Endometrium (tissue), 2 donors: ENCODE measurements around the gene KCP.

ENCODE experiments used
- FAIRE-seq: peaks from 2 replicates; lab custom pipeline; 2012; peaks lifted over from hg19 to GRCh38; lab: Jason Lieb, UNC
- donor health status: control.
- donor health status: control.

Gene KCP

GRCh38 chr7:128840326-128841170 is 70.0 kb downstream of the KCP start:
- no peak for FAIRE-seq

- FAIRE-seq = no peak
Measured at GRCh38 chr7:128839751-128840177, 70.7 kb downstream of the KCP start.

GRCh38 chr7:128838981-128839731 is 71.4 kb downstream of the KCP start:
- FAIRE-seq = no peak

GRCh38 chr7:128838109-128838779 is 72.3 kb downstream of the KCP start:
- no peak for FAIRE-seq

- FAIRE-seq = no peak
Measured at GRCh38 chr7:128837521-128837921, 73.0 kb downstream of the KCP start.

GRCh38 chr7:128836729-128837348 is 73.7 kb downstream of the KCP start:
- no peak for FAIRE-seq

GRCh38 chr7:128835790-128836641 is 74.5 kb downstream of the KCP start:
- FAIRE-seq = no peak

- no peak for FAIRE-seq
Measured at GRCh38 chr7:128835231-128835751, 75.2 kb downstream of the KCP start.

GRCh38 chr7:128833946-128834325 is 76.6 kb downstream of the KCP start:
- no peak for FAIRE-seq

GRCh38 chr7:128833148-128833945 is 77.2 kb downstream of the KCP start:
- FAIRE-seq = no peak

- FAIRE-seq = no peak
Measured at GRCh38 chr7:128832880-128833147, 77.7 kb downstream of the KCP start.

- no peak for FAIRE-seq
Measured at GRCh38 chr7:128831994-128832879, 78.3 kb downstream of the KCP start.

GRCh38 chr7:128831178-128831993 is 79.1 kb downstream of the KCP start:
- FAIRE-seq = no peak

- FAIRE-seq = no peak
Measured at GRCh38 chr7:128830231-128831177, 80.0 kb downstream of the KCP start, which contains the start of gene FLNC. Gene FLNC, plus strand, starts transcription at chr7:128830406. Its CDS starts 232 bp downstream, at chr7:128830638.

GRCh38 chr7:128829391-128830166 is 80.9 kb downstream of the KCP start:
- no peak for FAIRE-seq

GRCh38 chr7:128827971-128828711 is 82.4 kb downstream of the KCP start:
- no peak for FAIRE-seq
